Measurements from ENCODE around the gene KDR.

The KDR gene

DNA sequence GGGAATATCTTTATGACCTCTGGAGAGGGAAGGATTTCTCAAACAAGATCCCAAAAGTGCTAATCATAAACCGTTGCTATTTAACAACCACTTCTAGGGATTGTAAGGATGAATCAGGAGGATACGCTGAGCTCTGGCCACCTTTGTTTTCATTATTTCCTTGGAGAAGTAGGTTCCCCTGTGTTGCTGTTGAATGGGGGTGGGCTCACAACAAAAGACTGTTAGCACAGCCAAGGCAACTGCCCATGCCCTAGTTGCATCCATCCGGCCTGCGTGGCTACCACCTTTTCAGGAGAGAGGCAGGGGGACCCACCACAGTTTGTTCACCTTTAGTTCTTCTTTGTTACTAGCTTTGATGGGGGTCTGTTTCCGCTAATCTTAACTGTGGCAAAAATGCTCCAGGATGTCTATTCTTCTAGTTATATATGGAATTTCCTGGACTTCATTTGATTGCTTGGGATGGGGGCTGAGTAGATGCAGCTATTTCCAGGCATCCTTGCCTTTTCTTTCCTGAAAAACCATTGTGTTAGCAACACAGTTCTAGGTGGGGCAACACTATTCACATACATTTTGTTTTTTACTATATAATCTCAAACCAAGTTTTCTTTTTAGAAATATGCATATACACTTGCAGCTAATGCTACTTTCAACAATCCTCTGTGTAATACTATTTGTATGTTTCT is 95.4 kb downstream of the KDR start:
- no peak for DNase-seq (ENCODE audit: low read depth)

DNA sequence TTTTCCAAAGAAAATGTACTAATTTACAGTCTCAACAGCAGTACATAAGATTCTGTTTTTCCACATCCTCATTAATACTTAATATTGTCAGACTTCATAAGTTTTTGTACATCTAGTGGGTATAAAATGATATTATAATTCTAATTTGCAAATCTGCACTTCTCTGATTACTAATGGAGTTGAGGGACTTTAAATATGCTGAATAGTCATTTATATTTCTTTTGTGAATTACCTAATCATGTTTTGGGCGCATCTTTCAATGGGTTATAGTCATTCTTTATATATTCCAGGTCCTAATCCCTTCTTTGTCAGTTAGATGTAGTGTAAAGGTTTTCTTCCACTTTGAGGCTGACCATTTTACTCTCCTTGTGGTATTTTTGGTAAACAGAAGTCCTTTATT is 96.1 kb downstream of the KDR start:
- no peak for DNase-seq (ENCODE audit: low read depth)
